ENCODE results near the gene MAP2K2.

MAP2K2 gene

DNA sequence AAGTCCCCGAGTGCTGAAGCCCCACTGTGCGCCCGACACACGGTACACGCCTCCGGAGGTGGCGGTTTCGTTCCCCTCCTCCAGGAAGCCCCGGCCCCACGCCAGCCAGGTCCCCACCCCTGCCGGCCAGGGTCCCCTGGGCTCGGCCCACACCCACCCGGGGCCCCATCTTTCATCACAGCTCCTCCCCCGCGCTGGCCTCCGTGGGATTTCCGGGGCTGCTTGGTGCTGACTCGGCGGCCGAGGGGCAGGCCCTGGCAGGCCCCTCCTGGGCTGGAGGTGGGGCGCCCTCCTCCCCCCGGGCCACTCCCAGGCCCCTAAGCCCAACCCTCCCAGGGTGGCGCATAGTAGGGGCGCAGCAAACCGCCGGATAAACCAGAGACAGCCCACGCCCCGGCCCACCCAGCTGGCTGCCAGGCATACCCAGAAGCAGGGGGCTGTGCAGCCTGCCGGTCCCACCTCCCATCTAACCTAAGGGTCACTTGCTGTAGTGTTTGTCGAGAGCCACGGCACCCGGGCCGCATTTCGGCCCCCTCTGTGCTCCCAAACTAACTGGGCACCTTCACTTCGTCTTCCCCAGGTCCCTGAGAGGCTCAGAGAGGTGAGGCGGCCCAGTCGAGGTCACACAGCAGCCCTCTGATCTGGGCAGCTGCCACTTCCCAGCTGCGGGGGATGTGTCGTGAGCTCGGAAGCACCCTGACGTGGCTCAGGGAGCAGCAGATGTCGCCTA is 63.9 kb downstream of the MAP2K2 start:
- no peak for DNase-seq (ENCODE audit: low read depth)

DNA sequence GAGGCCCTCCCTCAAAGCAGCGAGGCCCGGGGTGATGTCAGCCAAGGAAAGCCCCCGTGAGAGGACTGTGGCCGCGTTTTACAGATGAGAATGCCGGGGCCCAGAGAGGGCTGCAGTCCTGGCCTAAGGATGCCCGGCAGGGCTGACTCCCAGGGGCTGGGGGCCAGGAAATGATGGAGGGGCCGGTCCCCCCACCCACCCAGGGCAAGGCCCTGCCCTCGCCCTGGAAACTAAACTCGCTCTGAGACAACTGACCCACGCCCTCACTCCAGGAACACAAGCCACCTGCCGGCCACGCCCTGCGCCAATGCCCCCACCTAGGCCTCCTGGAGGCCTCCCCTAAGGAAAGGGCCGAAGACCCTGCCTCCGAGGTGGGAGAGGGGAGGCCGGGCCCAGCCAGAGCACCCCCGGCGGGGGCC is 64.5 kb downstream of the MAP2K2 start:
- DNase-seq (ENCODE audit: low read depth) = no peak

- no peak for DNase-seq (ENCODE audit: low read depth)
Observed at GRCh38 chr19:4058693-4059452, 65.0 kb downstream of the MAP2K2 start.

DNA sequence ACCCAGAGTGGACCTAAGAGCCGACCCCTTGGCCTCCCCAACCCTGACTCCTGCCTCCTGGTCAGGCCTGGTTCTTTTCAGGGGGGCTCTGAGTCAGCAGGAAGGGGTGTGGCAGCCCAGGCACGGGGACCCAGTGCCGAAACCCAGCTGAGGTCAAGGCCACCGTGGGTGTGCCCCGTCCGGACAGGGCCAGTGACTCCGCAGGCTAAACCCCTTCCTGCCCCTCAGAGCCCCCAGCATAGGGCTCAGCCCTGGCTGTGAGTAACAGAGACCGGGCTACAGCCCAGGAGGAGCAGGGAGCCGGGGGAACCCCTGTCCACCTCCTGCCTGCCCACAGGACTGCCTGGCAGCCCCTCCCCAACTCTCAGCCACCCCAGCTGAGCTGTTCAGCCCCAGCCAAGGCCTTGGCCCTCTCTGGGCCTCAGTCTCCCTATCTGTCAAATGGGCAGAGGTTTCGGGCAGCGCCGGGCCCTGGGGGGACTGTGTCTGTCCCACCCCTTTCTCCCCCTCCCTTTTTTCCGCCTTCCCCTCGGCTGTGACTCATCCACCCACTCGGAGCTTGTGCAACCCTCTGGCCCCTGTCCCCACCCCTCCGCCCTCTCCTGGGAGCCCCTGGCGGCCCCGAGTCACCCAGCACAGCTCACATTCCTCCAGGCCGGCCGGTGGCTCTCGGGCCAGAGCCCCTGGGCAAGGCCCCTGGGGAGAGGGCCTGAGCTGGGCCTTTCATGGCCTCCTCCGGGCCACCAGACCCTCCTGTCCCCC is 65.8 kb downstream of the MAP2K2 start:
- DNase-seq (ENCODE audit: low read depth) = no peak

DNA sequence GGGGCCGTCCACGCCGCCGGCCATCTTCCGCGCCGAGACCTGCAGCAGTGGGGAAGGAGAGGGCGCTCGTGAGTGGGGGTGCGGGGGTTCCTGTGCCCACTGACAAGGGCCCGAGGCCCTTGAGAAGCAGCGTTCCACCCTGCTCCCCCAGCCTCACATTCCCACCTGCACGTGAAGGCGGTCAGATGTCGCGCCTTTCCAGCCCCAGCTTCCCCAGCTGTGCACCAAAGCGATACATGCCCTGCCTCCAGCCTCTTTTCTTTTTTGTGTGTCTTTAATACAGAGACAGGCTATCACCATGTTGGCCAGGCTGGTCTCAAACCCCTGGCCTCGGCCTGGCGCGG is 68.7 kb downstream of the MAP2K2 start:
- no peak for DNase-seq (ENCODE audit: low read depth)

DNA sequence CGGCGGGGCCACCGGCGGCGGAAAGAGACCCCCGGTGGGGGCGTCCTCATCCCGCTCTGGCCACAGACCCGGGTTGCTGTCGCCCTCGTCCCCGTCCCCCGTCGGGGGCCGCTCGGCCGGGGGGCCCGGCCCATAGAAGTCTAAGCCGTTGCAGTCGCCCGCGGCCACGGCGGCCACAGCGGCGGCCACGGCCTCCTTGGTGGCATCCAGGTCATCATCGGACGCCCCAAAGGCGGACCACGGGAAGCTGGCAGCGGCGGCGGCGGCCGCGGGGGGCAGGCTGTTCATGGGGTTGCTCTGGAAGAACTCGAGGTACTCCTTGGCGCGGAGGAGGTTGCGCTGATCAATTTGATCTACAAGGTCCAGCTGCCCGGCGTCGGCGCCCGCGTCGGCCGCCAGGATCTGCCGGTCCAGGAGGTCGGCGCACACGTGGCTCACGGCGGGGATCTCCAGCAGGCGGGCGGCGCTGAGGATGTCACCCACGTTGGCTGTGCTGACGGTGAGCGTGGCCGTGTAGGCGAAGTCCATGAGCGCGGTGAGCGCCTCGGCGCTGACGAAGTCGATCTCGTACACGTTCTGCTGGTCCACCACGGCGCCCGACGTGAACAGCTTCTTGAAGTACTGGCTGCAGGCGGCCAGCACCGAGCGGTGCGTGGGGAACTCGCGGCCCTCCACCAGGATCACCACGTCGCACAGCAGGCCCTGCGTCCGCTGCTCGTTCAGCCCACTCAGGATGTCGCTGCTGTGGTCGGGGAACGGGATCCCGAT is 69.3 kb downstream of the MAP2K2 start:
- DNase-seq (ENCODE audit: low read depth) = no peak

DNA sequence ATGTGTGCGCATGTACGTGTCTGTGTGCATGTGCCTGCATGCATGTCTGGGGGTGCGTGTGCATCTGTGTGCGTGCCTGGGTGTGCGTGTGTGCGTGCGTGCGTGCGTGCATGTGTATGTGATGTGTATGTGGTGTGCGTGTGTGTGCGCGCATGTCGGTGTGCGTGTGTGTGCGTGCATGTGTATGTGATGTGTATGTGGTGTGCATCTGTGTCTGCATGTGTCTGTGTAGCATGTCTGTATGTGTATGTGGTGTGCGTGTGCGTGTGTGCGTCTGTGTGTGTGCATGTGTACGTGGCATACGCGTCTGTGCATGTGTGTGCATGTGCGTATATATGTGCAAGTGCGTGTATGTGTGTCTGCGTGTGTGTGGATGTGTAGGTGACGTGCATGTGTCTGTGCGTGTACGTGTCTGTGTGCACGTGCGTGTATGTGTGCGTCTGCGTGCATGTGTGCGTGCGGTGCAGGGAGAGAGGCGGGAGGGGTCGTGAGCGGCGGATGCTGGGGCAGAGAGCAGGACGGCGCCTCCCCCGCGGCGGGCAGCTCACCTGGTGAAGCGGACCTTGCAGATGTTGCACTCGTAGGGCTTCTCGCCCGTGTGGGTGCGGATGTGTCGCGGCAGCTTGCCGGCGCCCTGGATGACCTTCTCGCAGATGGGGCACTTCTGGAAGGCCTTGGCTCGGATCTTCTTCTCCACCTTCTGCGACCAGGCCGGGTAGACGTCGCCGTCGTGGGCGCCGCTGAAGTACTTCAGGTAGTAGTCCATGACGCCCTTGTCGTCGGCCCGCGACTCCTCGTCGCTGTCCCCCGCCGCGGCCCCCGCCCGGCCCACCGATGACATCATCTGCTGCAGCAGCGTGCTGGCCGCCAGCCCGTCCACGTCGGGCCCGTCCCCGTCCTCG is 70.2 kb downstream of the MAP2K2 start:
- no peak for DNase-seq (ENCODE audit: low read depth)

DNA sequence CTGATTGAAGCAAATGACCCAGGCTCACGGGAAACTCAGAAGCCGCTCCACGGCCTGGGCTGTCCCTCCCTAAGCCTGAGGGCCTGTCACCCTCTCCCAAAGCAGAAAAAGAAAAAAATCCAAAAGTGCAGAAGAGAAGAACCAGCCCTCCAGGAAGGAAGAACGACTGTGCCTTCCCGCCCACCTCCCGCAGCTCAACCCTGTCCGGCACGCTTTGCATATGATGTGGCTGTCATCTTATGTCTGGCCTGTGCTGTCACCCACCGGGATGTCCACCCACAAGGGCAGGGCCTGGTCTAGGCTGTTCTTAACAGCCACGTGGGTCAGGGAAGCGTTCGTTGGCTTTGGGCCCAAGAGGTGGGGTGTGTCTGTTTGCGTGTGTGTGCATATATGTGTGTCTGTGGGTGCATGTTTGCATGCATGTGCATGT is 70.9 kb downstream of the MAP2K2 start:
- no peak for DNase-seq (ENCODE audit: low read depth)

- no peak for DNase-seq (ENCODE audit: low read depth)
Observed at GRCh38 chr19:4052114-4052992, 71.6 kb downstream of the MAP2K2 start.

DNA sequence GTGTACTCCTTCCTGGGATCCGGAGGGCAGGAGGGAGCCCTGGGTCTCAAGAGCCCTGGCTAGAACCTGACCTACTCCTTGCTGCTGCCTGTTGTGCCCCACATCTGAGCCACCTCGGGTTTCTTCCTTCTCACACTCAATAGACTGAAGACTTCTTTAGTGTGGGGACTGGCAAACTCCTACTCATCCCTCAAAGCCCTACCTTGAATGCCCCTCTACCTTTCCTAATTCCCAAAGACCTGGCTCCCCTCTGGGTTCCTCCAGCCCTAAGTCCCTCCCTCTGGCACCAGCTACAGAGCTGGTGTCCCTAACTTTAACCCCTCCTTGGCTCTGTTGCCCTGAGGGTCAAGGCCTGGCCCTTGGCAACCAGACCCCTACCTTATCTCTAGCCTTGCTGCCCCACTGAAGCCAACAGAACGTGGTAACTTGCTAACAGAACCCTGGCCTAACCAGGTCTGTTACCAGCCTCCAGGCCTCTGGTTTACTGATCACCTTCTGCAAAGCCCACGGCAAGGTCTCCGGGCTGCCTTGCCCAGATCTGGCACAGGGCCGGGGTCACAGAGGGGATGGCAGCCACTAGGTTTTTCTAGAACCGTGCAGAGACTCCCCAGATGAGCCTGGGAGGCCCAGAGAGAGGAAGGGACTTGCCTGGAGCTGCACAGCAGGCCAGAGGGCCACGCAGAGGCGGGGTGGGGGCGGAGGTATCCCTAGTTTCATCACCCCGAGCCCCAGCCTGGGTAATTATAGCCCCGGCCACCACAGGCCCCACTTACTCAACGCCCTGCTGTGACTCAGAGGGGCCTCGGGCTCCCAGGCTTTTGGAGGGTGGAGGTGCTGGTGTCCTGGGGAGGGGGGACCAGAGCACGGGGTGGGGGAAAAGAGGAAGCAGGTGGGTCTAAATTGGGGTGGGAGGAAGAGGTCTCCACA is 72.5 kb downstream of the MAP2K2 start:
- DNase-seq (ENCODE audit: low read depth) = no peak

DNA sequence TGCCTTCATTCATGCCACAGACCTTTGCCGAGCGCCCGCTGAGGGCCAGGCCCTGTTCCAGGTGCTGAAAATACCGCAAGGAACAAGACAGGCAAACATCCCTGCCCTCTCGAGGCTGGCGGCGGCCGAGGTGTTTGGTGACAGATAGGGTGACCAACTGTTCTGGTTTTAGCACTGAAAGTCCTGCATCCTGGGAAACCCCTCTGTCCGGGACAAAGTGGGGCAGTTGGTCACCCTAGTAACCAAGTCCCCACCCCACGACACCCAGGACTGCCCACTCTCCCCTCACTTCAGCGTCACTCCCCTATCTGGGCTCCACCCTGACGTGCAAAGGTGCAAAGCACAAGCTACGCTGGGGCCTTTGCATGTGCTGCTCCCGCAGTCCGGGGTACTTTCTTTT is 74.5 kb downstream of the MAP2K2 start:
- no peak for DNase-seq (ENCODE audit: low read depth)

GRCh38 chr19:4046946-4047683 is 76.8 kb downstream of the MAP2K2 start:
- DNase-seq (ENCODE audit: low read depth) = no peak

DNA sequence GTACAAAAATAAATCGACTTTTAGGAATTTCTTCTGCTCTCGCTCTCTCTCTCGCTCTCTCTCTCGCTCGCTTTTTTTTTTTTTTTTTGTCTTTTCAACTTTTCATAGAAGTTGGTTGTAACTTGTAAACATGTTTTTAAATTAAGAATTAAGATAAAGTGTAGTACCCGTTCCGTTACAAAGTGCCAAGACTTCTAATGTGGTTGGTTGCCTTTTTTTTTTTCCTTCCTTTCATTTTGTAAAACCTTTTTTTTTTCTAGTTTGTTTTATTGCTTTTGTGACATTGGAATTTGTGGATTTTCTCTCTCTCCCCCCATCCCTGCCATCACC is 77.6 kb downstream of the MAP2K2 start:
- no peak for DNase-seq (ENCODE audit: low read depth)

DNA sequence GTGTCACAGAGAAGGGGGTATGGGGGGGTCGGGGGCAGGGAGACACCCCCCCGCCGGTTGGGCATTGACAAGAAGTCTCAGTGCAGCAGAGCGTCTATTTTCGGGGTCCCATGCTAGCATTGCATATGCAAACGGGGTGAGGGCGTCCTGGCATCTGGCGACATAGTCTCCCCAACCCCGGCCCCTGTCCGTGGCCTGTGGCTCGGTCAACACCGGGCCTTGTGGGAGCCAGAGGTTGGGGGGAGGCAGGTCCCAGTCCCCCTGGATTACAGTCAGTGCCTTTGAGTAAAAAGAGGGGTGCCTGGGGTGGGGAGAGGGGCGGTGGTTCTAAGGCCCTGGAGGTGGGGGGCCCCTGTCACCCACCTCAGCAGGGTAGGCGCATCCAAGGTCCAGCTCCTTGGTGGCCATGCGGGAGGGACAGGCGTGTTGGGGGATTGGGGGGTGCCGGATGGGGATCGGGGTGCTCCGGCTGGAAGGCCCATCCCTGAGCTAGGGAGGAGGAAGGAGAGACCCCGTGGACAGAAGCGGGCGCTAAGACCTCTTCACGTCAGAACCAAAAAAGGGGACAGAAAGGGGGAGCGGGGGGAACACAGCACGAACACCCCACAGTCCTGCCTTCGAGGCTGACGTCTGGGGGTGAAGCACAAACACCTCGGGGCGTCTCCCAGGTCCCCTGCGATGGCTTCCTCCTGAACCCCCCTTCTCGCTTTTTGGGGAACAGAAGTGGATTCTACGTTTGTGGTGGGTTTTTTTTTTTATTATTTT is 78.1 kb downstream of the MAP2K2 start:
- no peak for DNase-seq (ENCODE audit: low read depth)

DNA sequence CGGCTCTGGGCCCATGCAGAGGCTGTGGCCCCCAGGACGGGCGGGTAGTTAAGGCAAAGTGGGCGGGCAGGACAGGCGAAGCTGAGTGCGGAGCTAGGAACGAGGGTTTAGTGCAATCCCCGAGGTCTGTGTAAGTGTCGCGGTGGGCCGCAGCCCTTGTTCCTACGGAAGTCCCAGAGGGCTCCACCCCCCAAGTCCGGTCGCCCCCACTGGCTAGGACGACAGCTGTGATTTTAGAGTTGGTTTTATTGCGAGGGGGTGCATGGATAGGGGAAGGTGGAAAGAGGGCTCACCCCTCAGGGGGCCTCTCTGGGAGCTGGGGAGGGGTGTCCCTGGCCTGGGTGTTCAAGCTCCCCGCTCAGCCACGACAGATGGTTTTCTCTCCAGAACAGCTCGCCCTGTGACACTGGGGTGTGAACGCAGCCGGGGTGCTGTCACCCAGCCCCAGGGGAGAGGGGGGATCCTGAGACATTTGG is 78.9 kb downstream of the MAP2K2 start:
- DNase-seq (ENCODE audit: low read depth) = no peak

- no peak for DNase-seq (ENCODE audit: low read depth)
Observed at GRCh38 chr19:4043966-4044715, 79.8 kb downstream of the MAP2K2 start.

- no peak for DNase-seq (ENCODE audit: low read depth)
Observed at GRCh38 chr19:4043401-4043800, 80.5 kb downstream of the MAP2K2 start.
